HepG2 (cell line): Measurements from ENCODE around the gene DND1. TPM values are rescaled to one million over a fixed set of nuclear protein-coding genes. Genes with fewer than 3 reads are reported as not detected.
A peak's percentile ranks its signal among the peaks of the same experiment; 100 is the strongest.

Experiments used
- ATAC-seq: fragments of 200-7000 bp; cut with Tn5 transposase; 3 replicates; pipeline ENCODE4 v1.9.1; 2020; ENCODE audit warnings: mild to moderate bottlenecking, moderate library complexity
- BruUV-seq: library from RNA; stranded (reverse); fragments of 400-500 nt; replicated peaks from 2 replicates; lab custom pipeline; 2021; lab: Mats Ljungman, UMichigan
- CTCF ChIA-PET: fragments of 300-600 bp; formaldehyde crosslinking; extraction: SDS; loops from one replicate; lab custom pipeline; 2021; ENCODE audit warnings: low total read pairs, inconsistent platforms, low intra/inter-chr PET ratio; lab: Yijun Ruan, JAX
- POLR2A ChIA-PET: fragments of 350-600 bp; sonication (Branson Sonifier 250); formaldehyde crosslinking; loops from one replicate; lab custom pipeline; 2020; ENCODE audit warnings: antibody characterized with exemption, inconsistent platforms; lab: Yijun Ruan, JAX
- DNase-seq: peaks from one replicate; pipeline ENCODE4 v3.0.0-alpha.2; 2015; ENCODE audit warnings: low spot score
- FAIRE-seq: peaks from 3 replicates; lab custom pipeline; 2011; peaks lifted over from hg19 to GRCh38; lab: Jason Lieb, UNC
- H2AFZ ChIP-seq: one replicate; pipeline ENCODE4 v1.6.1; 2011; ENCODE audit warnings: low read length, inconsistent platforms
- H3K27ac ChIP-seq: fragments of 300-600 bp; 3 replicates; pipeline ENCODE4 v1.8.0; 2011; ENCODE audit warnings: mixed run types, mild to moderate bottlenecking, mixed read lengths, low read length, inconsistent platforms; ENCODE audit not compliant: insufficient read depth; ENCODE audit errors: extremely low read length
- H3K27me3 ChIP-seq, 2 experiments: fragments of 200-600 bp in 1 of 2; 2 replicates in 1 of 2; 3 replicates in 1 of 2; pipeline versions ENCODE4 v1.6.0 to v1.8.0; 2011; ENCODE audit warnings: low read length in 2 of 2, mild to moderate bottlenecking in 2 of 2, moderate library complexity in 2 of 2, inconsistent platforms in 1 of 2; ENCODE audit not compliant: insufficient read depth in 2 of 2, control insufficient read depth in 1 of 2
- H3K36me3 ChIP-seq, 2 experiments: fragments of 200-600 bp in 1 of 2; replicated peaks in 1 of 2; 2 replicates in 1 of 2; 3 replicates in 1 of 2; pipeline versions ENCODE4 v1.5.1 to v1.8.0; 2011; ENCODE audit warnings: low read length in 2 of 2, inconsistent platforms in 1 of 2; ENCODE audit not compliant: insufficient read depth in 2 of 2, control insufficient read depth in 1 of 2
- H3K4me1 ChIP-seq: 2 replicates; pipeline ENCODE4 v1.5.1; 2012; ENCODE audit warnings: low read length, inconsistent platforms; ENCODE audit not compliant: insufficient read depth
- H3K4me2 ChIP-seq: 2 replicates; pipeline ENCODE4 v1.6.0; 2011; ENCODE audit warnings: low read depth, low read length, inconsistent platforms
- H3K4me3 ChIP-seq, 3 experiments: fragments of 200-600 bp in 1 of 3; sonication (generic), shearing (Covaris generic) in 1 of 3; replicated peaks in 1 of 3; 2 replicates each; pipeline ENCODE4 v1.5.1; 2011 to 2016; ENCODE audit warnings: low read length in 3 of 3, inconsistent platforms in 2 of 3, low read depth in 2 of 3, mild to moderate bottlenecking in 2 of 3, control low read depth in 1 of 3, mixed read lengths in 1 of 3; ENCODE audit not compliant: insufficient read depth in 1 of 3
- H3K79me2 ChIP-seq: one replicate; pipeline ENCODE4 v1.6.1; 2011; ENCODE audit warnings: low read length, inconsistent platforms; ENCODE audit not compliant: insufficient read depth
- H3K9ac ChIP-seq: 2 replicates; pipeline ENCODE4 v1.6.0; 2011; ENCODE audit warnings: mild to moderate bottlenecking, low read depth, low read length, inconsistent platforms; ENCODE audit not compliant: insufficient read depth
- H3K9me3 ChIP-seq: 2 replicates; pipeline ENCODE4 v1.5.1; 2012; ENCODE audit warnings: mild to moderate bottlenecking, low read length
- H4K20me1 ChIP-seq: 2 replicates; pipeline ENCODE4 v1.6.0; 2011; ENCODE audit warnings: inconsistent platforms, mild to moderate bottlenecking, low read length, moderate library complexity; ENCODE audit not compliant: insufficient read depth
- ARNT ChIP-seq: fragments of 450-650 bp; IDR thresholded peaks from 2 replicates; pipeline ENCODE4 v1.6.1; 2017
- RBM22 ChIP-seq: fragments of 200-400 bp; formaldehyde crosslinking; optimal IDR thresholded peaks from 2 replicates; pipeline ENCODE3; 2017; ENCODE audit warnings: mild to moderate bottlenecking, low read length, moderate library complexity
- RFXANK ChIP-seq: IDR thresholded peaks from 2 replicates; pipeline ENCODE4 v1.6.1; 2016
- SSRP1 ChIP-seq: IDR thresholded peaks from 2 replicates; pipeline ENCODE4 v1.6.1; 2016; ENCODE audit warnings: control low read depth
- ZFYVE20 ChIP-seq: sonication (generic); formaldehyde crosslinking; IDR thresholded peaks from 2 replicates; pipeline ENCODE4 v1.8.0; 2023; ENCODE audit warnings: low read depth, mild to moderate bottlenecking, moderate library complexity, missing genetic modification reagents, borderline replicate concordance
- ZNF160 ChIP-seq: sonication (generic); formaldehyde crosslinking; IDR thresholded peaks from 2 replicates; pipeline ENCODE4 v1.8.0; 2022; ENCODE audit warnings: mild to moderate bottlenecking, inconsistent platforms, missing genetic modification reagents
- ZNF552 ChIP-seq: sonication (generic); formaldehyde crosslinking; IDR thresholded peaks from 2 replicates; pipeline ENCODE4 v1.9.0; 2022; ENCODE audit warnings: missing genetic modification reagents, mild to moderate bottlenecking, borderline replicate concordance
- ZNF879 ChIP-seq: sonication (generic); formaldehyde crosslinking; IDR thresholded peaks from 2 replicates; pipeline ENCODE4 v1.8.1; 2023; ENCODE audit warnings: missing genetic modification reagents
- ZSCAN21 ChIP-seq: sonication (generic); formaldehyde crosslinking; IDR thresholded peaks from 2 replicates; pipeline ENCODE4 v1.8.0; 2022; ENCODE audit warnings: mild to moderate bottlenecking, missing genetic modification reagents, moderate library complexity, borderline replicate concordance
- WGBS: methylation state at CpG from one replicate; pipeline ENCODE4 v1.1.6; 2017; ENCODE audit warnings: low lambda C conversion rate; 5-methylcytosine and 5-hydroxymethylcytosine counted together
- in situ Hi-C: cut with HindIII; loops from 2 replicates; pipeline ENCODE4 v1.10.0; 2017; ENCODE audit warnings: low pct_unique_long_range_greater_than_20kb; ENCODE audit not compliant: extremely low pct_ligation_motif_present
- intact Hi-C: fragments of 100-400 bp; cut with micrococcal nuclease; formaldehyde crosslinking; loops from one replicate; pipeline ENCODE4 v1.10.0; 2022; ENCODE audit not compliant: unreplicated experiment
- polyA plus RNA-seq, 8 experiments: library from polyadenylated mRNA; depleted of rRNA in 3 of 8; stranded (reverse) in 7 of 8; unstranded in 1 of 8; fragments of >200 nt; fragmentation: Illumina TruSeq in 4 of 8; extraction: Trizol in 4 of 8; gene quantifications; 2 replicates each; pipeline versions ENCODE4 v1.2.1 to v1.2.3, GENCODE V29; 2011 to 2016; ENCODE audit warnings: low read depth in 4 of 8, missing spikeins in 1 of 8, mixed read lengths in 1 of 8; ENCODE audit not compliant: insufficient read depth in 1 of 8
- total RNA-seq, 5 experiments: library from RNA; depleted of rRNA; stranded (reverse); fragments of >200 nt; fragmentation: Illumina TruSeq; extraction: Trizol; gene quantifications; 2 replicates each; pipeline ENCODE4 v1.2.3, GENCODE V29; 2016; ENCODE audit warnings: low read depth in 1 of 5
- TF ChIP-seq, protein P1 (sequence below): sonication (generic); formaldehyde crosslinking; conservative IDR thresholded peaks from 2 replicates; pipeline ENCODE4 v1.4.0; 2020; ENCODE audit warnings: missing genetic modification reagents
- TF ChIP-seq, protein P2 (sequence below): IDR thresholded peaks from 2 replicates; pipeline ENCODE4 v1.4.0; 2020; ENCODE audit warnings: mild to moderate bottlenecking, missing genetic modification reagents
- TF ChIP-seq, protein P3 (sequence below): sonication (generic); formaldehyde crosslinking; IDR thresholded peaks from 2 replicates; pipeline ENCODE4 v1.4.0; 2020; ENCODE audit warnings: mild to moderate bottlenecking, low read depth, missing genetic modification reagents
- TF ChIP-seq, protein P4 (sequence below): sonication (generic); formaldehyde crosslinking; IDR thresholded peaks from 2 replicates; pipeline ENCODE4 v1.4.0; 2020; ENCODE audit warnings: missing genetic modification reagents

DND1 gene
- total and polyA plus RNA-seq, 2 of the 13 experiments (the other 11 are each of a cell fraction or from before 2014, with no cell fraction given): 0.48 to 0.55 TPM

DNA sequence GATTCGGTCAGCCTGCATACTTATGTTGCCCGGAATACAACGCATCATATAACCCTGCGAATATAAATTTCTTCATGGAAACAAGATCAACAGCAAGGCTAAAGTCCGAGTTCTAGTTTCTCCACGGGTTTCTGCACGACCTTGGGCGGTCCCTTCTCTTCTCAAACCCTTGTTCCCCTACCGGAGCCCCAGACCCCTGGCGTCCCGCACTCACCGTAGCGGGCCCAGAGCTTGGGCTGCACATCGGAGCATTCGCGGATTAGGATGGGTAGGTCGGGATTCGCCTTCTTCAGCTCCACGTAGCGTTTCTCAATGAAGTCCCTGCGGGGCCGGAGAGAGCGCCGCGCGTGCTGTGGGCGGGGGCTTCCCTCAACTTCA is 26.3 kb downstream of the DND1 start:
- in situ Hi-C loops (no loop called here), intact Hi-C loops (loop anchor here (2.0 to 10.0 kb wide), 3 partner anchors 44 to 242 kb away; partner anchors contain the start of genes ANKHD1, HARS1 and HARS2)
- POLR2A ChIA-PET: interaction anchor here (0.9 to 2.6 kb wide), 25 partner anchors 9 to 354 kb away, joined by 3 to 84 read pairs (median 6); partner anchors contain the start of genes ANKHD1, APBB3, CD14 and EIF4EBP3
- Histone ChIP-seq H3K27me3 (no peaks in the 10 kb centered on the region; a peak in 2 of 5 replicates), H3K27ac (peak overlapping the region; percentile 69), H3K4me3 (peak overlapping the region; percentile 82 to 98 (median 95)), H3K79me2 (peaks cover 33% of the 10 kb centered on the region), H2AFZ (no peak overlapping the region), H4K20me1 (no peaks in the 10 kb centered on the region), H3K4me2 (peak overlapping the region; percentile 90), H3K4me1 (peaks cover 32% of the 10 kb centered on the region), H3K9ac (peak overlapping the region; percentile 78), H3K9me3 (no peaks in the 10 kb centered on the region), H3K36me3 (peaks cover 10 to 48% of the 10 kb centered on the region in 2 experiments; a peak in 4 of 5 replicates)
- FAIRE-seq (no peak), DNase-seq (no peak), ATAC-seq (peak; percentile 31)
- CTCF ChIA-PET: no interaction called here
- BruUV-seq: no TSS peak
- WGBS: under 1% methylated on average over 19 of the region's 27 CpGs
- TF ChIP-seq ZNF160 (CRISPR knock-in tag): peak; percentile 54; the same call in 1 of the 2 replicates
- TF ChIP-seq ARNT: no peak
- TF ChIP-seq SSRP1 (CRISPR knock-in tag): peak; percentile 95; the same call in 1 of the 2 replicates
- no peak for TF ChIP-seq RFXANK (CRISPR knock-in tag)
- TF ChIP-seq, protein P1, sequence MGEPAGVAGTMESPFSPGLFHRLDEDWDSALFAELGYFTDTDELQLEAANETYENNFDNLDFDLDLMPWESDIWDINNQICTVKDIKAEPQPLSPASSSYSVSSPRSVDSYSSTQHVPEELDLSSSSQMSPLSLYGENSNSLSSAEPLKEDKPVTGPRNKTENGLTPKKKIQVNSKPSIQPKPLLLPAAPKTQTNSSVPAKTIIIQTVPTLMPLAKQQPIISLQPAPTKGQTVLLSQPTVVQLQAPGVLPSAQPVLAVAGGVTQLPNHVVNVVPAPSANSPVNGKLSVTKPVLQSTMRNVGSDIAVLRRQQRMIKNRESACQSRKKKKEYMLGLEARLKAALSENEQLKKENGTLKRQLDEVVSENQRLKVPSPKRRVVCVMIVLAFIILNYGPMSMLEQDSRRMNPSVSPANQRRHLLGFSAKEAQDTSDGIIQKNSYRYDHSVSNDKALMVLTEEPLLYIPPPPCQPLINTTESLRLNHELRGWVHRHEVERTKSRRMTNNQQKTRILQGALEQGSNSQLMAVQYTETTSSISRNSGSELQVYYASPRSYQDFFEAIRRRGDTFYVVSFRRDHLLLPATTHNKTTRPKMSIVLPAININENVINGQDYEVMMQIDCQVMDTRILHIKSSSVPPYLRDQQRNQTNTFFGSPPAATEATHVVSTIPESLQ: no peak
- TF ChIP-seq, protein P2, sequence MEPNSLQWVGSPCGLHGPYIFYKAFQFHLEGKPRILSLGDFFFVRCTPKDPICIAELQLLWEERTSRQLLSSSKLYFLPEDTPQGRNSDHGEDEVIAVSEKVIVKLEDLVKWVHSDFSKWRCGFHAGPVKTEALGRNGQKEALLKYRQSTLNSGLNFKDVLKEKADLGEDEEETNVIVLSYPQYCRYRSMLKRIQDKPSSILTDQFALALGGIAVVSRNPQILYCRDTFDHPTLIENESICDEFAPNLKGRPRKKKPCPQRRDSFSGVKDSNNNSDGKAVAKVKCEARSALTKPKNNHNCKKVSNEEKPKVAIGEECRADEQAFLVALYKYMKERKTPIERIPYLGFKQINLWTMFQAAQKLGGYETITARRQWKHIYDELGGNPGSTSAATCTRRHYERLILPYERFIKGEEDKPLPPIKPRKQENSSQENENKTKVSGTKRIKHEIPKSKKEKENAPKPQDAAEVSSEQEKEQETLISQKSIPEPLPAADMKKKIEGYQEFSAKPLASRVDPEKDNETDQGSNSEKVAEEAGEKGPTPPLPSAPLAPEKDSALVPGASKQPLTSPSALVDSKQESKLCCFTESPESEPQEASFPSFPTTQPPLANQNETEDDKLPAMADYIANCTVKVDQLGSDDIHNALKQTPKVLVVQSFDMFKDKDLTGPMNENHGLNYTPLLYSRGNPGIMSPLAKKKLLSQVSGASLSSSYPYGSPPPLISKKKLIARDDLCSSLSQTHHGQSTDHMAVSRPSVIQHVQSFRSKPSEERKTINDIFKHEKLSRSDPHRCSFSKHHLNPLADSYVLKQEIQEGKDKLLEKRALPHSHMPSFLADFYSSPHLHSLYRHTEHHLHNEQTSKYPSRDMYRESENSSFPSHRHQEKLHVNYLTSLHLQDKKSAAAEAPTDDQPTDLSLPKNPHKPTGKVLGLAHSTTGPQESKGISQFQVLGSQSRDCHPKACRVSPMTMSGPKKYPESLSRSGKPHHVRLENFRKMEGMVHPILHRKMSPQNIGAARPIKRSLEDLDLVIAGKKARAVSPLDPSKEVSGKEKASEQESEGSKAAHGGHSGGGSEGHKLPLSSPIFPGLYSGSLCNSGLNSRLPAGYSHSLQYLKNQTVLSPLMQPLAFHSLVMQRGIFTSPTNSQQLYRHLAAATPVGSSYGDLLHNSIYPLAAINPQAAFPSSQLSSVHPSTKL (CRISPR knock-in tag): no peak
- no peak for TF ChIP-seq ZNF879 (CRISPR knock-in tag)
- peak; percentile 8 for TF ChIP-seq RBM22
- TF ChIP-seq, protein P3, sequence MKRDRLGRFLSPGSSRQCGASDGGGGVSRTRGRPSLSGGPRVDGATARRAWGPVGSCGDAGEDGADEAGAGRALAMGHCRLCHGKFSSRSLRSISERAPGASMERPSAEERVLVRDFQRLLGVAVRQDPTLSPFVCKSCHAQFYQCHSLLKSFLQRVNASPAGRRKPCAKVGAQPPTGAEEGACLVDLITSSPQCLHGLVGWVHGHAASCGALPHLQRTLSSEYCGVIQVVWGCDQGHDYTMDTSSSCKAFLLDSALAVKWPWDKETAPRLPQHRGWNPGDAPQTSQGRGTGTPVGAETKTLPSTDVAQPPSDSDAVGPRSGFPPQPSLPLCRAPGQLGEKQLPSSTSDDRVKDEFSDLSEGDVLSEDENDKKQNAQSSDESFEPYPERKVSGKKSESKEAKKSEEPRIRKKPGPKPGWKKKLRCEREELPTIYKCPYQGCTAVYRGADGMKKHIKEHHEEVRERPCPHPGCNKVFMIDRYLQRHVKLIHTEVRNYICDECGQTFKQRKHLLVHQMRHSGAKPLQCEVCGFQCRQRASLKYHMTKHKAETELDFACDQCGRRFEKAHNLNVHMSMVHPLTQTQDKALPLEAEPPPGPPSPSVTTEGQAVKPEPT: peak; percentile 34; the same call in 1 of the 2 replicates
- TF ChIP-seq, protein P4, sequence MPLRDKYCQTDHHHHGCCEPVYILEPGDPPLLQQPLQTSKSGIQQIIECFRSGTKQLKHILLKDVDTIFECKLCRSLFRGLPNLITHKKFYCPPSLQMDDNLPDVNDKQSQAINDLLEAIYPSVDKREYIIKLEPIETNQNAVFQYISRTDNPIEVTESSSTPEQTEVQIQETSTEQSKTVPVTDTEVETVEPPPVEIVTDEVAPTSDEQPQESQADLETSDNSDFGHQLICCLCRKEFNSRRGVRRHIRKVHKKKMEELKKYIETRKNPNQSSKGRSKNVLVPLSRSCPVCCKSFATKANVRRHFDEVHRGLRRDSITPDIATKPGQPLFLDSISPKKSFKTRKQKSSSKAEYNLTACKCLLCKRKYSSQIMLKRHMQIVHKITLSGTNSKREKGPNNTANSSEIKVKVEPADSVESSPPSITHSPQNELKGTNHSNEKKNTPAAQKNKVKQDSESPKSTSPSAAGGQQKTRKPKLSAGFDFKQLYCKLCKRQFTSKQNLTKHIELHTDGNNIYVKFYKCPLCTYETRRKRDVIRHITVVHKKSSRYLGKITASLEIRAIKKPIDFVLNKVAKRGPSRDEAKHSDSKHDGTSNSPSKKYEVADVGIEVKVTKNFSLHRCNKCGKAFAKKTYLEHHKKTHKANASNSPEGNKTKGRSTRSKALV: peak; percentile 19; the same call in 1 of the 2 replicates
- TF ChIP-seq ZSCAN21 (CRISPR knock-in tag): 0 out of 2 replicates have a peak, but pooled peaks have one; percentile 10
- TF ChIP-seq ZFYVE20 (CRISPR knock-in tag): 0 out of 2 replicates have a peak, but pooled peaks have one; percentile 2
- no peak for TF ChIP-seq ZNF552 (CRISPR knock-in tag)
- TF ChIP-seq, all 625 proteins: peak for 7
